Measurements from ENCODE around the gene CDH11. TPM values are rescaled to one million over a fixed set of nuclear protein-coding genes. Genes with fewer than 3 reads are reported as not detected.

CDH11 gene
- total and polyA plus RNA-seq, 8 donors, result 2.2 to 171 (median 15.2) TPM

DNA sequence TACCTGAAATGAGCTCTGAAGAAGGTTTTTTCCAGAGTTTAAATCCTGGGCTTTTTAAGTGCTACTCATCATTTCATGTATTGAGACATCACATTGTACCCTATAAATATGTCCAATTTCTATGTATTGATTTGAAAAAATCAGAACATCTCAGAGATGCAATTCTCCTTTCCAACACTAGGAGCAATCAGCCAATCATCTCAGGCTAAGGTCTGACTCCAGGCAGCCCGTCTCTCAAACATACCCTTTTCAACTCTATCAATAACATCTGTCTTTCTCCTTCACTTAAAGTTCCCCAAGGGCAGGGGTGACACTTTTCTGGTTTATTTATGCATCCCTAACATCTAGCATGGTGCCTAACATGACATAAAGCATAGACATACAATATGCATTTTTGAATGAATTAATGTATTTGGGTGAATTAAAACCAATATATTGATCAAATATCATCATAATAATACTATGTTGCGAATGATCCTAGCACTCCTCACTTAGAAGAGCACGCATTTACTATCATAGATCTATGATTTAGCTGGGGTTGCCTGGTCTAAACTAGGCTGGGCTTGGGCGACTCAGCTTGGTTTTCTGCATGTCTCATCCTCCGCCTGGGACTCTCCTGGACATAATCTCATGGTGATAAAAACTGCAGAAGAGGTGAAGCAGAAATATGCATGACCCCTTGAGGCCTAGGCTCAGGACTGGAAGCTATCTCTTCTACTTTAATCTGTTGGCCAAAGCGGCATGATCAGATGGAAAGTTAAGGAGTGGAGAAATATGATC is 5.2 kb upstream of the CDH11 start:
- Histone ChIP-seq H3K9me3 (no peaks in the 10 kb centered on the region), H3K36me3 (no peaks in the 10 kb centered on the region), H3K27me3 (peaks cover 0 to 29% (median 17%) of the 10 kb centered on the region in 3 donors), H3K4me1 (peaks cover 0 to 30% (median 22%) of the 10 kb centered on the region in 4 donors), H3K27ac (no peak overlapping the region), H3K4me3 (no peak overlapping the region)
- DNase-seq, result no peak
- 91 to 94% (median 93%) methylated on average over 6 of the region's 6 CpGs for WGBS, 5 donors
- TF ChIP-seq, protein P1, sequence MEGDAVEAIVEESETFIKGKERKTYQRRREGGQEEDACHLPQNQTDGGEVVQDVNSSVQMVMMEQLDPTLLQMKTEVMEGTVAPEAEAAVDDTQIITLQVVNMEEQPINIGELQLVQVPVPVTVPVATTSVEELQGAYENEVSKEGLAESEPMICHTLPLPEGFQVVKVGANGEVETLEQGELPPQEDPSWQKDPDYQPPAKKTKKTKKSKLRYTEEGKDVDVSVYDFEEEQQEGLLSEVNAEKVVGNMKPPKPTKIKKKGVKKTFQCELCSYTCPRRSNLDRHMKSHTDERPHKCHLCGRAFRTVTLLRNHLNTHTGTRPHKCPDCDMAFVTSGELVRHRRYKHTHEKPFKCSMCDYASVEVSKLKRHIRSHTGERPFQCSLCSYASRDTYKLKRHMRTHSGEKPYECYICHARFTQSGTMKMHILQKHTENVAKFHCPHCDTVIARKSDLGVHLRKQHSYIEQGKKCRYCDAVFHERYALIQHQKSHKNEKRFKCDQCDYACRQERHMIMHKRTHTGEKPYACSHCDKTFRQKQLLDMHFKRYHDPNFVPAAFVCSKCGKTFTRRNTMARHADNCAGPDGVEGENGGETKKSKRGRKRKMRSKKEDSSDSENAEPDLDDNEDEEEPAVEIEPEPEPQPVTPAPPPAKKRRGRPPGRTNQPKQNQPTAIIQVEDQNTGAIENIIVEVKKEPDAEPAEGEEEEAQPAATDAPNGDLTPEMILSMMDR (IDR thresholded peaks at IDR 0.05), result peak in 2 of 7 experiments; percentile 17 to 23
- no peak for TF ChIP-seq POLR2A (IDR thresholded peaks at IDR 0.05)
- intact Hi-C loops (cut with DNase I; ENCODE audit: low total_unique reads), result no loop called here

DNA sequence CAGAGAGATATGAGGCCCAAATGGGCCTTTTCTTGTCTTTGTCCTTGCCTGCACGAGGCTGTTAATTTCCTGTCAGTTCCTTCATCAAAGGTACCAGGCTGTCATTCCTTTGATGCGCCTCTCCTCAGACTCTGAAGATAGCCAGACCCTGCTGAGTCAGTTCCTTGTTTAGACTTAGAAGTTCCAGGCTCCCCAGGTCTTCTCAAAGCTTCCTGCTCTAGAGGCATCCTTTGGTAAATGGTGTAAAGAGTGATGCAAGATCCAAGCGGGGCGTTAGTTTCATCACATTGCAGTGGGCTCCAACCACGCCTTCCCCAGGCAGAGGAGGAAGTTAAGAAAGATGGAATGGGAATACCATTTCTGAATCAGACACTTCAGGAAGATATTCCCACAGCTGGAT is 4.0 kb upstream of the CDH11 start:
- H3K27me3 ChIP-seq, result peaks cover 0 to 41% (median 29%) of the 10 kb centered on the region in 3 donors
- TF ChIP-seq POLR2A (IDR thresholded peaks at IDR 0.05) (no peak), POLR2AphosphoS5 (IDR thresholded peaks at IDR 0.05) (no peak), EP300 (IDR thresholded peaks at IDR 0.05) (no peak)
- TF ChIP-seq, protein P1 (IDR thresholded peaks at IDR 0.05), result no peak
- no peaks in the 10 kb centered on the region for H3K9me3 ChIP-seq
- H3K36me3 ChIP-seq, result no peaks in the 10 kb centered on the region
- 53 to 63% (median 61%) methylated on average over 5 of the region's 5 CpGs for WGBS, 5 donors
- H3K4me1 ChIP-seq, result peaks cover 0 to 40% (median 33%) of the 10 kb centered on the region in 4 donors
- H3K27ac ChIP-seq, result peak overlapping the region in 2 of 5 donors; percentile 39 to 92
- no peak overlapping the region for H3K4me3 ChIP-seq
- intact Hi-C loops (cut with DNase I; ENCODE audit: low total_unique reads), result no loop called here
- DNase-seq, result peak in 1 of 2 donors; percentile 26

DNA sequence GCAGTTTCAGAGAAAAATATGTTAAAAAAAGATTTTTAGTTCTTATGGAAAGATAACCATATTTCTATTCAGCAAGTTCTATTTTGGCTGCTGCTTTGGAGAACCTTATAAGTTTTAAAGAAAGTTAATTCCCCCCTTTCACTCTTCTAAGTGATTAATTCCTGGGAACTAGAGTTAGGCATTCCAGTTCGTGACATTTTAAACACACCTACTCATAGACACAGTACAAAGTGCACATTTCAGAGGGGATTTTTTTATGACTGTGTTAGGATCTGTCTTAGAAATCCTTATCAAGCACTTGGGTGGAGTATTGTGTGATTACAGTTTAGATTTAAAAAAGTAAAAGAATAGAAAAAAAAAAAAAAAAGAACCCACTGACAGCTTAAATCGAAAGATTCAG is 3.5 kb upstream of the CDH11 start:
- Histone ChIP-seq H3K36me3 (no peaks in the 10 kb centered on the region), H3K27me3 (peaks cover 0 to 47% (median 34%) of the 10 kb centered on the region in 3 donors), H3K4me3 (no peak overlapping the region), H3K27ac (peak overlapping the region in 2 of 5 donors; percentile 39 to 92), H3K4me1 (peaks cover 0 to 42% (median 35%) of the 10 kb centered on the region in 4 donors), H3K9me3 (no peaks in the 10 kb centered on the region)
- intact Hi-C loops (cut with DNase I; ENCODE audit: low total_unique reads), result no loop called here
- 9 to 22% (median 17%) methylated on average over 2 of the region's 2 CpGs for WGBS, 5 donors
- TF ChIP-seq EP300 (IDR thresholded peaks at IDR 0.05), result no peak
- TF ChIP-seq, protein P1 (IDR thresholded peaks at IDR 0.05), result no peak
- TF ChIP-seq POLR2AphosphoS5 (IDR thresholded peaks at IDR 0.05), result no peak
- TF ChIP-seq POLR2A (IDR thresholded peaks at IDR 0.05), result no peak
- no peak for DNase-seq

DNA sequence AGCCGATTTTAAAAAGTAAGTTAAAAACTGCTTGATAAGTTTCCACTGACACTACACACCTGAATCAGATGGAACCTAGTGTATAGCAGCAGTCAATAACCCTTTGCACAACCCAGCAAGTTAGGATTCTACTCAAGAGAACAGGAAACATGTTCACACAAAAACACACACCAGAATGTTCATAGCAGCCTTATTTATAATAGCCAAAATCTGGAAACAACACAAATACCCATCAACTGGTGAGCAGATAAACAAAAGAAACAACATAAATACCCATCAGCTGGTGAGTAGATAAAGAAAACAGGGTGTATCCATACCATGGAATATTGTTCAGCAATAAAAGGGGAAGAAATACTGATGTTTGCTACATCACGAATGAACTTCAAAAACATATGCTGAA is 2.7 kb upstream of the CDH11 start:
- Histone ChIP-seq H3K27me3 (peaks cover 0 to 54% (median 34%) of the 10 kb centered on the region in 3 donors), H3K36me3 (no peaks in the 10 kb centered on the region), H3K9me3 (no peaks in the 10 kb centered on the region), H3K4me3 (no peak overlapping the region), H3K27ac (peak overlapping the region in 3 of 5 donors; percentile 90 to 92 (median 91)), H3K4me1 (peaks cover 0 to 44% (median 36%) of the 10 kb centered on the region in 4 donors)
- no peak for DNase-seq
- no peak for TF ChIP-seq EP300 (IDR thresholded peaks at IDR 0.05)
- TF ChIP-seq, protein P1 (IDR thresholded peaks at IDR 0.05), result no peak
- TF ChIP-seq POLR2A (IDR thresholded peaks at IDR 0.05), result no peak
- TF ChIP-seq POLR2AphosphoS5 (IDR thresholded peaks at IDR 0.05), result no peak
- WGBS, 5 donors, result 45 to 75% (median 65%) methylated on average over 2 of the region's 2 CpGs
- intact Hi-C loops (cut with DNase I; ENCODE audit: low total_unique reads), result no loop called here

Measured in stomach (tissue), 9 donors.